HEK293T (cell line): ENCODE results near the gene ZNF546.

ENCODE experiments used
- FOXK2 ChIP-seq: fragments of 450-650 bp; IDR thresholded peaks from 2 replicates; pipeline ENCODE4 v1.6.1; 2016; ENCODE audit warnings: mild to moderate bottlenecking
- SP1 ChIP-seq: fragments of 450-650 bp; IDR thresholded peaks from 2 replicates; pipeline ENCODE4 v1.6.1; 2017
- TF ChIP-seq, protein P1 (sequence below): fragments of 450-650 bp; IDR thresholded peaks from 2 replicates; pipeline ENCODE4 v1.6.1; 2016

DNA sequence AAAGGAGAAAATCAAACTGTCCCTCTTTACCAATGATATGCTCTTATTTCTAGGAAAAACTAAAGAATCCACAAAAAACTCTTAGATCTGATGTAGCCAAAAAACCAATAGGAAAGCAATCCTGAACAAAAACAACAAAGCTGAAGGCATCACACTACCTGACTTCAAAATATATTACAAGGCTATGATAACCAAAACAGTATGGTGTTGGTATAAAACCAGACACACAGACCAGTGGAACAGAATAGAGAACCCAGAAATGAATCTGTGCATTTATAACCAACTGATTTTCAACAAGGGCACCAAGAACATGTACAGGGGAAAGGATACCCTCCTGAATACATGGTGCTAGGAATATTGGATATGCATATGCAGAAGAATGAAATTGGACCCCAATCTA, 9.7 kb upstream of the ZNF546 start:
- TF ChIP-seq SP1 (no peak), FOXK2 (no peak)
- TF ChIP-seq, protein P1, sequence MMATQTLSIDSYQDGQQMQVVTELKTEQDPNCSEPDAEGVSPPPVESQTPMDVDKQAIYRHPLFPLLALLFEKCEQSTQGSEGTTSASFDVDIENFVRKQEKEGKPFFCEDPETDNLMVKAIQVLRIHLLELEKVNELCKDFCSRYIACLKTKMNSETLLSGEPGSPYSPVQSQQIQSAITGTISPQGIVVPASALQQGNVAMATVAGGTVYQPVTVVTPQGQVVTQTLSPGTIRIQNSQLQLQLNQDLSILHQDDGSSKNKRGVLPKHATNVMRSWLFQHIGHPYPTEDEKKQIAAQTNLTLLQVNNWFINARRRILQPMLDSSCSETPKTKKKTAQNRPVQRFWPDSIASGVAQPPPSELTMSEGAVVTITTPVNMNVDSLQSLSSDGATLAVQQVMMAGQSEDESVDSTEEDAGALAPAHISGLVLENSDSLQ: no peak
